Left lung (tissue), 10 donors: Measurements from ENCODE around the gene LRFN2. TPM values are rescaled to one million over a fixed set of nuclear protein-coding genes. Genes with fewer than 3 reads are reported as not detected.

Experiments
- ATAC-seq: fragments of 200-7000 bp; cut with Tn5 transposase; one replicate; pipeline ENCODE4 v1.9.1; 2020; ENCODE audit warnings: moderate library complexity
- DNase-seq, 4 donors: peaks; one replicate each; pipeline ENCODE4 v3.0.0-alpha.2; 2013 to 2020
- H3K27ac ChIP-seq, 2 donors: fragments of 200-600 bp; sonication (generic) in 1 of 2; one replicate each; pipeline versions ENCODE4 v1.5.0 to v1.8.0; 2020 to 2021
- H3K27me3 ChIP-seq, 2 donors: fragments of 200-600 bp; sonication (generic) in 1 of 2; one replicate each; pipeline versions ENCODE4 v1.5.0 to v1.8.0; 2020 to 2021
- H3K36me3 ChIP-seq, 2 donors: fragments of 200-600 bp; sonication (generic) in 1 of 2; one replicate each; pipeline versions ENCODE4 v1.5.0 to v1.8.0; 2020 to 2021
- H3K4me1 ChIP-seq, 2 donors: fragments of 200-600 bp; one replicate each; pipeline ENCODE4 v1.8.0; 2021
- H3K4me3 ChIP-seq, 2 donors: fragments of 200-600 bp; sonication (generic) in 1 of 2; one replicate each; pipeline versions ENCODE4 v1.5.0 to v1.8.0; 2020 to 2021; ENCODE audit warnings: mild to moderate bottlenecking in 1 of 2
- H3K9me3 ChIP-seq, 2 donors: fragments of 200-600 bp; sonication (generic) in 1 of 2; one replicate each; pipeline versions ENCODE4 v1.5.0 to v1.8.0; 2020 to 2021
- intact Hi-C, 2 donors: fragments of 100-400 bp; cut with DNase I; formaldehyde crosslinking; loops; one replicate each; pipeline versions ENCODE4 v1.11.2 to v1.14.2; 2022
- polyA plus RNA-seq, 6 donors: library from polyadenylated mRNA; unstranded; fragments of 120-200 nt; gene quantifications; one replicate each; pipeline ENCODE4 v1.2.1, GENCODE V29; 2013; ENCODE audit not compliant: insufficient read length in 6 of 6
- total RNA-seq, 2 donors: library from RNA; stranded (reverse); fragmentation: NEBNext Ultra II Directional; extraction: Animal tissue kit (Norgen Biotek cat#: 25700); gene quantifications; one replicate each; pipeline ENCODE4 v1.2.1, GENCODE V29; 2021
- TF ChIP-seq, protein P1 (sequence below), 2 donors: fragments of 200-600 bp; sonication (generic) in 1 of 2; IDR thresholded peaks; one replicate each; pipeline versions ENCODE4 v1.5.0 to v1.8.0; 2021; ENCODE audit warnings: antibody characterized with exemption in 2 of 2
- donor health status: DM: no; HTN: yes; CAD: no.
- donor health status: DM: no; HTN: no; CAD: no.

Gene LRFN2
- total and polyA plus RNA-seq, 8 donors: 0.05 to 0.18 (median 0.11) TPM; not detected in 2

DNA sequence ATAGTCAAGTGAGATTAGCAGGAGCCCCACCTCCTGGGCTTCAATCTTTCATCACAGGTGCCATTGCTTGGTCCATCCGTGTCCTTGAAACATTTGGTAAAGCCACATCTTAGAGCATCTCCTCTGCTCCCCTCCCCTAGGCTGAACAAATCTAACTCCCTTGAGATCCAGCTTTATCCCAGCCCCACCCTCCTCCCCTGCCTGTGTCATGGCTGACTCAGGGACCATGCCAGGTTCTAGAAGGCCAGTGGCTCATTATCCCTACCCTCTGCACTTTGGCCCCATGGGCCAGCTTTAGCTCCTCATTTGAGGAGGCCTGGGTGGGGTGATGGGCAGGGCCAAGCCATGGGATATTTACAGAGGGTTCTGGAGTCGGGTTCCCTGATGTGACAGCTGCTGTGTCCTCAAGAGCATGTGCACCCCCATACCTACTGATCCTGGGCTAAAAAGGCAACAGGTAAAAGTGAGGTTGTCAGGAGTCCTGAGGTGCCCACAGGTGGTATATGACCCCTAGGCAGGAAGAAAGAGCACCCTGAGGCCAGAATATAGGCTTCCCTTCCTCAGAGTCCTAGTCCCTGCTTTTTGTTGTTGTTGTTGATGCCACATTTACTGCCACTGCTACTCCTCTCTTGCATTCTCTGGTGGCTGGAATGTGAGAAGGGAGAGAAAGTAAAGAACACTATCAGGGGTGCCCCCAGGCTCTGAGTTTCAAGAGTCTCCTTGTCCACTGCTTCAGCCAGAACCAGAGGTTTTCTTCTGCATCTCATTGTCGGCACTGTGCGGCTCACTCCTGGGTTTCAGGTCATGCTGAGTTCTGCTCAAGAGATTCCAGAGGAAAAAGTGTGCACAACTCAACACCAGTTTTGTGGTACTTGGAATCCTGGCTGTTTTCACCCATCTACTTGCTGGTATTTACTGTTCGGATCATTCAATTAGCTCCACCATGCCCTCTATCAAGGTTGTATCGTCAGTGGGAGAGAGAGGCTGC, 228.4 kb downstream of the LRFN2 start:
- no peaks in the 10 kb centered on the region for H3K27me3 ChIP-seq
- no peaks in the 10 kb centered on the region for H3K36me3 ChIP-seq
- no peaks in the 10 kb centered on the region for H3K4me1 ChIP-seq
- ATAC-seq (no peak), DNase-seq (no peak)
- H3K27ac ChIP-seq: no peak overlapping the region
- intact Hi-C loops: no loop called here
- no peak overlapping the region for H3K4me3 ChIP-seq
- H3K9me3 ChIP-seq: no peaks in the 10 kb centered on the region
- TF ChIP-seq, protein P1, sequence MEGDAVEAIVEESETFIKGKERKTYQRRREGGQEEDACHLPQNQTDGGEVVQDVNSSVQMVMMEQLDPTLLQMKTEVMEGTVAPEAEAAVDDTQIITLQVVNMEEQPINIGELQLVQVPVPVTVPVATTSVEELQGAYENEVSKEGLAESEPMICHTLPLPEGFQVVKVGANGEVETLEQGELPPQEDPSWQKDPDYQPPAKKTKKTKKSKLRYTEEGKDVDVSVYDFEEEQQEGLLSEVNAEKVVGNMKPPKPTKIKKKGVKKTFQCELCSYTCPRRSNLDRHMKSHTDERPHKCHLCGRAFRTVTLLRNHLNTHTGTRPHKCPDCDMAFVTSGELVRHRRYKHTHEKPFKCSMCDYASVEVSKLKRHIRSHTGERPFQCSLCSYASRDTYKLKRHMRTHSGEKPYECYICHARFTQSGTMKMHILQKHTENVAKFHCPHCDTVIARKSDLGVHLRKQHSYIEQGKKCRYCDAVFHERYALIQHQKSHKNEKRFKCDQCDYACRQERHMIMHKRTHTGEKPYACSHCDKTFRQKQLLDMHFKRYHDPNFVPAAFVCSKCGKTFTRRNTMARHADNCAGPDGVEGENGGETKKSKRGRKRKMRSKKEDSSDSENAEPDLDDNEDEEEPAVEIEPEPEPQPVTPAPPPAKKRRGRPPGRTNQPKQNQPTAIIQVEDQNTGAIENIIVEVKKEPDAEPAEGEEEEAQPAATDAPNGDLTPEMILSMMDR (IDR thresholded peaks at IDR 0.05): no peak

- intact Hi-C loops: no loop called here
Observed at GRCh38 chr6:40356242-40356910, 230.8 kb downstream of the LRFN2 start.

GRCh38 chr6:40355532-40355931, 231.6 kb downstream of the LRFN2 start:
- TF ChIP-seq, protein P1 (IDR thresholded peaks at IDR 0.05): no peak
- H3K4me3 ChIP-seq: no peak overlapping the region

More at GRCh38 chr6:40356242-40356910, 230.8 kb downstream of the LRFN2 start:
- no peaks in the 10 kb centered on the region for H3K9me3 ChIP-seq
- DNase-seq (no peak), ATAC-seq (no peak)
- H3K27me3 ChIP-seq: no peaks in the 10 kb centered on the region
- H3K4me1 ChIP-seq: no peaks in the 10 kb centered on the region
- H3K4me3 ChIP-seq: no peak overlapping the region
- H3K36me3 ChIP-seq: no peaks in the 10 kb centered on the region
- H3K27ac ChIP-seq: no peak overlapping the region
- TF ChIP-seq, protein P1 (IDR thresholded peaks at IDR 0.05): no peak

GRCh38 chr6:40355066-40355465, 232.1 kb downstream of the LRFN2 start:
- DNase-seq (no peak), ATAC-seq (no peak)
- H3K27me3 ChIP-seq: no peaks in the 10 kb centered on the region
- H3K4me1 ChIP-seq: no peaks in the 10 kb centered on the region
- H3K9me3 ChIP-seq: no peaks in the 10 kb centered on the region
- intact Hi-C loops: no loop called here
- no peak overlapping the region for H3K4me3 ChIP-seq
- TF ChIP-seq, protein P1 (IDR thresholded peaks at IDR 0.05): no peak
- no peaks in the 10 kb centered on the region for H3K36me3 ChIP-seq
- no peak overlapping the region for H3K27ac ChIP-seq

More at GRCh38 chr6:40355532-40355931, 231.6 kb downstream of the LRFN2 start:
- no peak overlapping the region for H3K27ac ChIP-seq
- H3K36me3 ChIP-seq: no peaks in the 10 kb centered on the region
- intact Hi-C loops: no loop called here
- no peaks in the 10 kb centered on the region for H3K4me1 ChIP-seq
- no peaks in the 10 kb centered on the region for H3K9me3 ChIP-seq
- DNase-seq: no peak
- no peaks in the 10 kb centered on the region for H3K27me3 ChIP-seq
- no peak for ATAC-seq

GRCh38 chr6:40353967-40354452, 233.2 kb downstream of the LRFN2 start:
- no peaks in the 10 kb centered on the region for H3K36me3 ChIP-seq
- no peaks in the 10 kb centered on the region for H3K4me1 ChIP-seq
- DNase-seq: no peak
- intact Hi-C loops: no loop called here
- no peak overlapping the region for H3K27ac ChIP-seq
- peaks cover 0 to under 1% of the 10 kb centered on the region in 2 donors for H3K27me3 ChIP-seq
- no peak overlapping the region for H3K4me3 ChIP-seq
- ATAC-seq: no peak
- TF ChIP-seq, protein P1 (IDR thresholded peaks at IDR 0.05): no peak
- no peaks in the 10 kb centered on the region for H3K9me3 ChIP-seq
